GM20431 (cell line): ENCODE results near the gene KIF26A.

Source experiments
- in situ Hi-C: fragments of 300-500 bp; cut with MseI, MboI; formaldehyde crosslinking; loops from one replicate; pipeline ENCODE4 v1.15.0; 2020; ENCODE audit warnings: low sequenced_read_pairs; ENCODE audit not compliant: unreplicated experiment

KIF26A gene

DNA sequence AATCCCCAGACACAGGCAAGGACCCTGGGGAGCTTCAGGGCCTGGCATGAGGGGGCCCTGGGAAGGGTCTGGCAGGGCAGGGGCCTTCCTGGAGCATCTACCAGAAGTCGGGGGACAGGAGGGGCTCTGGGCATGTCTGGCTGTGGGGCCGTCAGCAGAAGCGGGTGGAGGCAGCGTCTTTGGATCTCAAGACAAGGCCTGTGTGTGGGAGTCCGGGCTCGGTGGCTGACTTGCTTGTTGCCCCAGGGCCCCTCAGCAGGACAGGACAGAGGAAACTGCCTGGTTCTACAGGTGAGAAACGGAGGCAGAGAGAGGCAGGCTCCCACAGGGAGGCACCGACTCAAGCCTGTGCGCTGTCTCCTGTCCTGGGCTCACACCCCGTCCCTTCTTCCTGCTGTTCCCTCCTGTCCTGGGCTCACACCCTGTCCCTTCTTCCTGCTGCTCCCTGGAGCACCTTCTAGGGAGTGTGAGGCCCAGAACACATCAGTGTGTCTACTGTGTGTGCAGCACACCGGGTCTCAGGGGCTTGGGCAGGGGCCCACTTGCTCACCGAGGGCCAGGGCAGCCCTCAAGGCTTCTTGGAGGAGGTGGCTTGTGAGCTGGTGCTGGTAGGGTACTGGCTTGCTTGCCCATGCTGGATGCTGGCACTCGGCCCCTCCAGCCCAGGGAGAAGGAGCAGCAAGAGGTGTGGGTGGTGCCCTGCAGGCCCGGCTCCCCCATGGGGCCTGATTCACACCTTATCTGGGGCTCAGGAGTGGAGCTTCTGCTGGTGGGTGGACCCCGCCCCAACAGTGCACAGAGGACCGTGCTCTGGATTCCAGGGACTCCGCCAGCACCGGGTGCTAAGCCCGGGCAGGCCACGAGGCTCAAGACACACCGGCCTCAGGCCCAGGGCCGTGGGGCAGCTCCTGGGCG is 38.0 kb upstream of the KIF26A start:
- in situ Hi-C loops: no loop called here

DNA sequence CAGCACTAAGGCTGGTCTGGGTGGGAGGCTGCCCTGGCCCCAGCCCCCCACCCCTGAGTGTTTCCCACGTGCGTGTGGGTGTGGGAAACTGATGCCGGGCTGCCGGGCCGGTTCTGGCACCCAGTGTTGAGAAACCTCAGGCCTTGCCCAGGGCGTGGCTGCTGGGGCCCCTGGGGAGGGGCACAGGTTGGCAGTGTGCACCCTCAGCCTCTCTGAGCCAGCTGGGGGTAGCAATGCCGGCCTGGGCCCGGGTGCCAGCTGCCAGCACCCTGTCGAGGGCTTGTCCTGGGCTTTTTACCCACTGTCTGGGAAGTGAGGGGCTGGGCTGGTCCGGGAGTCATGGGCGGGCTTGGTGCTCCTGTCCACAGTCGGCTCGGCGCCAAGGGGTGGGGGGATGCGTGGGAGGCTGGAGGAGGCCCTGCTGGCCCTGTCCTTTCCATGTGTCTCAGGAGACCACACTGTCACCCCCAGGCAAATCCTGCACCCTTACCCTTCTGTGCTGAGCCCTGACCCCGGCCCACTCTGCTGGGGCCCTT is 37.2 kb upstream of the KIF26A start:
- in situ Hi-C loops: no loop called here

DNA sequence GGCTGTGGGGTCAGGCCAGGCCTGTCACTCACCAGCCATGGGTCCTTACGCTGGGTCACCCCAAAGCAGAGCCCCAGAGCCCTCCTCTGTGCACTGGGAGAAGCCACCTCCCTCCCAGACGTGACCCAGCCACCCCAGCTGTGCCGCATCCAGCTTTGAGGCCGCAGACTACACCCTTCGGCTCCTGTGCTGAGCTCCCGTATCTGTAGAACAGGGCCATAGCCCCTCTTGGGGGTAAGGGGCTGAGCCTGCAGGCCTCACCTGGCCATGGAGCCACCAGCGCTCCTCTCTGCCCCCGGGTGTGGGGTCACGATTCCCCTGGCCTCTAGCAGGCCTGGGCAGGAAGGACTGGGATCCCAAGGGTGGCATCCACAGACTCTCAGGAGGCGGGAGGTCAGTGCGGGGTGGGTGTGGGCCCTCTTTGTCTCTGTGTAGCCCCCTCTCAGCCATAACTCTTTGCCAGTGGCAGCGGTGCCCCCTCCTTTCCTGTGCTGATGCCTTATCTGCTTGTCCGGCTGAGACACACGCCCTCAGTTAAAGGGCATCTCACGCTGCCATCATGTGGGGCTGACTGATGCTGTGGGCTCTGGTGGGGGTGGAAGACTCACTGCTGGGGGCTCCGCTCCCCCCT is 36.6 kb upstream of the KIF26A start:
- in situ Hi-C loops: no loop called here

DNA sequence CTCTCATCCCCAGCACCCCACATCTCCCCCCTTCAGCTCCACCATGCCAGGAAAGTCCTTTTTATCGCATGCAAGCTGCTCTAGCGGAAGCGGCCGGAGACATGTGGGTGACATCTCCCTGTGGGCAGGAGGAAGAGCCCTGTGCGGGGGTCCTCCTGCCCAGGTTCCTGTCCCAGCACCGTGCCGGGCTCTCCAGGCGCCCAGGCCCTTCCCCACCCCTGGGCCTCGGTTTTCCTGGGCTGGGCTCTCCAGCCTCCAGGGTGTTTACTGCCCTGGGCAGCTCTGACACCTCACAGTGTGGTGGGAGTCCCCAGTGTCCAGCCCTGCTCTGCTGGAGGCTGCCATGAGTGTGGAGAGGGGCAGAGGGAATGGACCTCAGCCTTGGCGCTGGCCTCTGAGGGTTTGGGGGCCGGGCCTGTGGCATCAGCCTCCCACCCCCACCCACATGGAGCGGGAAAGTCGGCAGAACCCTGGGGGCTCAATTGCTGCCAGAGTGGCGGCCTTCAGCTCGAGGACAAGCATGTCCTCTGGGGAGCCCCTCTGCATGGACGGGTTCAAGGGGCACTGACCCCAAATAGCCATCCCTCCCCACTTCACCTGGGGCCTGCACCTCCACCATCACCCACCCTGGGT is 36.0 kb upstream of the KIF26A start:
- in situ Hi-C loops: no loop called here

DNA sequence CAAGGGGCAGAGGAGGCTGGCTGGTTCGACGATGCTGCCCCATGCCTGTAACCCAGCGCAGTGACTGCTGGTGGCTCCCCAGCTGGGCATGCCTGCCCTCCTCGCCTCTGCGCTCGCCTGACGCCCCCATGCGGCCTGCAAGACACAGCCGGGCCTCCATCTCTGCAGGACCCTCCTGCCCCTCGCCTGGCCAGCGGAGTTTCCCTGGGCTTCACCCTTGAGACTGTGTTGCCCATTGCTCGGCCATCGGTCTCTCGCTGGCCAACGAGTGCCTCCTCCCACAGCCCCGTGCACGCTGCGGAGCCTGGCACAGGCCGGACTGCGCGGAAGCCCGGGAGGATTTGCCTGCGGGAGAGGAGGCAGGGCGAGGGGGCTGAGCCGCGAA is 35.3 kb upstream of the KIF26A start:
- in situ Hi-C loops: no loop called here

DNA sequence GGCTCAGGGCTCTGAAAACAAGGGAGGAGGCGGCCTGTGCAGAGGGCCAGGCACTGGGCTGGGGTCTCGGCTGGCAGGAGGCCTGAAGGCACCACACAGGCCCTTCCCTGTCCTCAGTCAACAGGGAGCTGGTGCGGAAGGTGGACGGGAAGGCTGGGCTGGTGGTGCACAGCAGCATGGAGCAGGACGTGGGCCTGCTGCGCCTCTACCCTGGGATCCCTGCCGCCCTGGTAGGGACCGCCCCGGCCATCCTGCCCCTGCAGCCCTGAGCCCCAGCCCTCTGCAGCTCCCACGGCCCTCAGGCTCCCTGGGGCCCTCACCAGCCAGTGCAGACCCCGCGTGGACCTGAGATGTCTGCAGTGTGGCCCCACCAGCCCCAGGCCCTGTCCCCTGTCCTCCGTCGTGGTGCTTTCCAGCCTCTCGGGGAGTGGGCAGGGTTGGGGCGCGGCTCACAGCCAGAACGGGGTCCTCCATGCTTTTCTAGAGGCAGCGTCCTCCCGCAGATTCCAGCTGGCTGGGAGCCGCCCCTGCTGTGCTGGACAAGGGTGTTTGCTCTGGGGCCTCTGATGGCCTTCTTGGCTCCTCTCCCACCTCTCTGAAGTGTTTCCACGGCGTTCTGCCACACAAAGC is 34.8 kb upstream of the KIF26A start:
- in situ Hi-C loops: no loop called here

DNA sequence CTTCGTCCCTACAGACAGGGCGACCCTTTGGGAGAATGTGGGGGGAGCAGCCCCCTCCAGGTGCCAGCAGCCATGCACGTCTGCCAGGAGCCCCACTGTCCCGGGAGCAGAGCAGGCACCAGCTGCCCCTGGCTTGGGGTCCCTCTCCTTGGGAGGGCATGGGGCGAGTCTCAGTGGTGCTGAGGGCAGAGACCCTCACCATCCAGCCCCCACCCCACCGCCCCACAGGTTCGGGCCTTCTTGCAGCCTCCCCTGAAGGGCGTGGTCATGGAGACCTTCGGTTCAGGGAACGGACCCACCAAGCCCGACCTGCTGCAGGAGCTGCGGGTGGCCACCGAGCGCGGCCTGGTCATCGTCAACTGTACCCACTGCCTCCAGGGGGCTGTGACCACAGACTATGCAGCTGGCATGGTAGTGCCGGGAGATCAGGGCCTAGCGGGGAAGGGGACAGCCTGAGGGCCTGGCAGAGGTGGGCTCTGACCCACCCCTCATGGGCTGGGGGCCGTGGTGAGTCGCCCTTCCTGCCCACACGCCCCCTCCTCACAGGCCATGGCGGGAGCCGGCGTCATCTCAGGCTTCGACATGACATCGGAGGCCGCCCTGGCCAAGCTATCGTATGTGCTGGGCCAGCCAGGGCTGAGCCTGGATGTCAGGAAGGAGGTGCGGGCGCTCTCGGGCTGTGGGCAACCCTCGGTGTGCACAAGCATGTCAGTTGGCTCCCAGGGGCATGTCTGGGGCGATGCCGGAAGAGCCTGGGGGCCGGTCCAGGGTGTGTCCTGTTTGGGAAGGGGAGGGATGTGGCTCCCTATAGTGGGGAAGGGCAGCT is 34.1 kb upstream of the KIF26A start:
- in situ Hi-C loops: no loop called here

DNA sequence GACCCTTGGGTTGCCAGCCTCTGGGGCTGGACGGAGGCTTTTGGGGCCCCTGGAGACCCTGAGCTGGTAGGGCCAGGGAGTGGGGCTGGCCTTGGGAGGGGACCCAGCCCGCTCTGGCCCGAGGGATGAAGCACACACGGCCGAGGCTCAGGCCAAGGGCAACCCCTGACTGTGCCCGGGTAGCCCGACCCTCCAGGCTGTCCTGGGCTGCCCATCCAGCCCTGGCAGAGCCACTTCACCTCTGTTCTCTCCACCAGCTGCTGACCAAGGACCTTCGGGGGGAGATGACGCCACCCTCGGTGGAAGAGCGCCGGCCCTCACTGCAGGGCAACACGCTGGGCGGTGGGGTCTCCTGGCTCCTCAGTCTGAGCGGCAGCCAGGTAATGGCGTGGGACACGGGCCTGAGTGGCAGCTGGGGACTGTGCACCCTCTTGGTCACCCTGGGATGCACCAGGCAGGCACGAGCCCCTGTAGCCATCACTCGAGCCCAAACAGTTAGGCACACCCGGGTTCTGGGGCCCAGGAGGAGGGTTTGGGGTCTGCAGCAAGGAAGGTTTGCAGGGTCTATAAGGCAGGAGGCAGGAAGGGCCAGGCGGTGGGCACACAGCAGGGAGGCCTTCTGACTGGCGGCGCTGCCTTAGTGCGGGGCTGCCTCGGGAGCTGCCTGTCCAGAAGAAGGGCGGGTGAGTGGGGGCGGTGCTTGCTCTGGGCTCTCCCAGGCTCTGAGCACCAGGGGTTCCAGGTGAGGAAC is 33.1 kb upstream of the KIF26A start:
- in situ Hi-C loops: no loop called here

DNA sequence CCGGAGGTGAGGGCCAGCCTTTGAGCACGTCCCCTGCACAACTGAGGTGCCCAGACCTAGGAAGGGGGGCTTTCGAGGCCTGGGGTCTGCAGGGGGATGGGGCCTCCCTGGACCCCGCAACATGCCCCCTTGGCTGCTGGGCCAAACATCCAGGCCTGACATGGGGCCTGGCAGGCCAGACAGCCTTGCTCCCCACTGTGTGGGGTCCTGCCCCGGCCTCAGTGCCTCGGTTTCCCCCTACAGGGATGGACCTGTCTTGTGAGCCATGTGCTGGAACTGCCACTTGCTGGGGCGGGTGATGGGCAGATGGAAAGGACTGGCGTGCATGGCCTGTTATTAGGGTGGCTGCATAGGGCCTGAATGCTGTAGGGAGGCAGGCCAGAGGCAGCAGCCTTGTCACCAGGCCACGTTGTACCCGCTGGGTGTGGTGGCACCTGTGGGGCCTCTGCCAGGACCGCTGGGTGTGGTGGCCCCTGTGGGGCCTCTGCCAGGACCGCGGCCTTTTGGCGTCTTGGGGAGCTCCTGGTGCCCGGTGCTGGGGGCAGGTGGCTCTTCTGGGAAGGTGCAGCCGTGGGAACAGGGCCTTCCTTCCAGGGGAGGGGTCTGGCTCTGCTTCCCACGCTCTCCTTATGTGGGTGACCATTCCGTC is 32.4 kb upstream of the KIF26A start:
- in situ Hi-C loops: no loop called here

DNA sequence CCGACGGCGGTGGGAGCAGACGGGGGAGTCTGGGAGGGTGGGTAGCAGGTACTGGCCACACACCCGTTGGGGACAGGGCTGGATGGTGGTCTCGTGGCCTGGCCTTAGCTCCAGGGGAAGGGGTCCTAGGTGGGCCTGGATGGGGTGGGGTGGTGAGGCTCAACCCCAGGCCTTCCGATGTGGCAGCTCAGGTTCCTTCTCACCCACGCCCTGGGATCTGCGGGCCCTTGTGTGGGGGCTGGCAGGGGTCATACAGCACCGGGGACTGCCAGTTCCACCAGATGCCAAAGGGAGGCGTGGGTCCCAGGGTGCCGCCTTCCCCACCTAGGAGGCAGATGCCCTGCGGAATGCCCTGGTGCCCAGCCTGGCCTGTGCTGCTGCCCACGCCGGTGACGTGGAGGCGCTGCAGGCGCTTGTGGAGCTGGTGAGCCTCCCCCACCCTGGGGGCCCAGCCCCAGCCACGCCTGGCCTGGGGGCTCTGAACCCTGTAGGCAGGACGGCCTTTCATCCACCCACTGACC is 31.9 kb upstream of the KIF26A start:
- in situ Hi-C loops: no loop called here

DNA sequence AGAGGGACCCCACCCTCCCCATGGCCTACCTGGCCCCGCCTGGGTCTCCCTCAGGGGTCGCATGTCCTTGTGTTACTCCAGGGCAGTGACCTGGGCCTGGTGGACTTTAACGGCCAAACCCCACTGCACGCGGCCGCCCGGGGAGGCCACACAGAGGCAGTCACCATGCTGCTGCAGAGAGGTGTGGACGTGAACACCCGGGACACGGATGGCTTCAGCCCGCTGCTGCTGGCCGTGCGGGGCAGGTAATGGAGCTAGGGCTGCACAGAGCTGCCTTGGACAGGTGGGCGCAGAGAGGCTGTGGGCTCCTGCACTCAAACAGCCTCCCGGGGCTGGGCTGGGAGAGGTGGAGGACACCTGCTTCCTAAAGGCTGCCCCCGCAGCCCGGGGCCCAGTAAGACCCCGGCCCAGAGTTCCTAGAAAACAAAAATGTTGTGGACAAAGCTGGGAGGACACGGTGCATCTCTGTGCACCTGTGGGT is 31.2 kb upstream of the KIF26A start:
- in situ Hi-C loops: no loop called here

DNA sequence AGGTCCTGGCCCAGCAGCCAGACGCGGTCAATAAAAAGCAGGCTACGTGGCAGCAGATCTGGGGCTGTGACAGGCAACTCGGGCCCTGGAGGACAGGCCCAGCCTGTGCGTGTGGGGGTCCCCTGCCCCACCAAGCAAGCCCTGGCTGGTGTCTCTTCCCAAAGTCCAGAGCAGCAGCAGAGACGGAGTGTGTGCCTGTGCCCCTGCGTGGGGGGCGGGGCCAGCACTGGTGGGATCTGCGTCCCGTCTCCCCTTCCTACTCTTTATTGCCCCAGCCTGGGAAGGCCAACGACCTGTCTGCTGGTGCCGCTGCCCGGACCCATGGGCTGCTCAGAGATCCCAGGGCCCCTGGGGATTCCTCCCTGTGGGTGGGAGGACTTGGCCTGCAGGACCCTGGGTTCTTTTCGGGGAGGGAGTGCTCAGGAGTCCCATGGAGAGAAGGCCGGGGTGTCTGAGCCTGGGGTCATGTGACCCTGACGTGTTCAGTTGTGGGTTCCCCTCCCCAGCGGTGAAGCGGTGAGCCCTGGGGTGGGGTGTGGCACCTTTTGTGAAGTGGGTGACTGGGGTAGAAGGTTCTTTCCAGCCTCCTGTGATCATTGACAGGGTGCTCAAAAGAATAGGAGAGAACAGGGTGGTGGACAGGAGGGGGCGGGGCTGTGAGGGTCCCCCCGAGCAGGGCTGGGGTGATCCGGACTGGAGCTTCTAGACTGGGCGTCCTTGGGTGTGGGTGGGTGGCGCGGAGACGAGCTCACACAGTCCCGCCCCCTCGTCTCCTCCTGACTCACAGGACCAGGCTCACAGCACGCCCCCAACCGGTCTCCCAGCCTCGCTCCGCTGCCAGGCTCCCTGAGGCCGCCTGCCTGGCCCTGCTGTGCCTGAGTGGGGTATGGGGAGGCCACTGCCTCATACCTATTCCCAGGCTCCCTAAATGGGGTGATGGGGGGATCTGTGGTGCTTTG is 30.5 kb upstream of the KIF26A start:
- in situ Hi-C loops: no loop called here

DNA sequence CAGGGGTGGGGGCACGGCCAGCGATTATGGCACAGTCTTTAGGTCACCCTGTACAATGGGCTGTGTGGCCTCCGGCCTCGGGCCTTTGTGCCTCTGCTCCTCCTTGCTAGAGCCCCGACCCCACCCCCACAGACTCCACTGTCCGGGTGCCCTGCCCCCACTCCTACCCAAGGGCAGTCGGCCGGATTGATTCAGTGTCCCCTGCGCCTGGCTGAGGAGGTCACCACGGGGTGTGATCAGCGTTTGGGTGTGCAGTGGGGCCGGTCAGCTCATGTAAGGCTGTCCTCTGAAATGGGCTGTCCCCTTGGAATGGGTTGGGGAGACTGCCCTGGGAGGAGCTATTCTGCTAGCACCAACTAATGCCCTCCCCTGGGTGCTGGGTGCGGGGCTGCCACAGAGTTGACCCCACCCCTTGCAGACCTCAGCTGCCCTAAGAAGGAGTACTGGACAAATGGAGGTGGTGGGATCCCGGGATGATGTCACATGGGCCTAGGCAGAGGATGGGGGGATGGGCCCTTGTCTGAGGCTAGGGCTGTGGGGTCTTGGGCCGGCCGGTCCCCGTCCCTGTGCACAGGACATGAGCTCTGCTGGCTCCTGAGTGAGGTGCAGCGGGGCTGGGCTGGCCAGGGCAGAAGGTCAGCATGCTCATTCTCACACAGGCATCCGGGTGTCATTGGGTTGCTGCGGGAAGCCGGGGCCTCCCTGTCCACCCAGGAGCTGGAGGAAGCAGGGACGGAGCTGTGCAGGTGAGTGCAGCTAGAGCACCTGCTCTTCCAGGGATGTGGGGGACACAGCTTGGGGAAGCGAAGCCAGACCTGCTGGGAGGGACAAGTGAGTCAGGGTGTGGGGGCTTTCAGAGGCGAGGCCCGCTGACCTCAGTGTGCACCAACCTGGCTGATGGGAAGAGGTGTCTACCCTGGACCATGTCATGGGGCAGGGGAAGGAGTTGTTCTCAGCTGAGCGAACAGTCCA is 29.5 kb upstream of the KIF26A start:
- in situ Hi-C loops: no loop called here

DNA sequence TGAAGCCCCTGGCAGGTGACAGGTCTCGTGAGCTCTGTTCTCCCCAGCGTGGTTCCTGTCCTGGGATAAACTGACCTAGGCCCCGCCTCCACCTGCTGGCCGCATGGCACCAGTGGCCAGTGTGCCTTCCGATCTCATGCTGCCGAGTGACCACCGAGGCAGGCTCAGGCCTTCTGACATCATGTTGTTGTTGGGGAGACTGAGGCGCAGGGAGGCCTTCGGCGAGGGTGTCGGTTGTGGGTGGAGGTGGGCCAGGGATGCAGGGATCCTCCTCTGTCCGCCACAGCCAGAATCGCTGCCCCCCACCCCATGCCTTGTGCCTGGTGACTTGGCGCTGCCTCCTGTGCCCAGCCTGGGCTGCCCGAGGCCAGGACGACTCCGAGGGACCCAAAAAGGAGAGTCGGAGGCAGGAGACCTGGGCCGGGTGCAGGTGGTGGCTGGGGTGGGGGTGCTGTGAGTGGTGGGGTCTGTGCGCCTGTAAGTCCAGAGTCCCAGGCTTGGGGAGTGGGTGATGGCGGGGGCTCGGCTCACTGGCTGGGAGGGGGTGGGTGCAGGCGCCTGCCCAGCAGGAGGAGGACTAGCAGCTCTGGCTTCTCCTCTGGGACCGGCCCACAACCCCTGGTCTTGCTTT is 28.5 kb upstream of the KIF26A start:
- in situ Hi-C loops: no loop called here

DNA sequence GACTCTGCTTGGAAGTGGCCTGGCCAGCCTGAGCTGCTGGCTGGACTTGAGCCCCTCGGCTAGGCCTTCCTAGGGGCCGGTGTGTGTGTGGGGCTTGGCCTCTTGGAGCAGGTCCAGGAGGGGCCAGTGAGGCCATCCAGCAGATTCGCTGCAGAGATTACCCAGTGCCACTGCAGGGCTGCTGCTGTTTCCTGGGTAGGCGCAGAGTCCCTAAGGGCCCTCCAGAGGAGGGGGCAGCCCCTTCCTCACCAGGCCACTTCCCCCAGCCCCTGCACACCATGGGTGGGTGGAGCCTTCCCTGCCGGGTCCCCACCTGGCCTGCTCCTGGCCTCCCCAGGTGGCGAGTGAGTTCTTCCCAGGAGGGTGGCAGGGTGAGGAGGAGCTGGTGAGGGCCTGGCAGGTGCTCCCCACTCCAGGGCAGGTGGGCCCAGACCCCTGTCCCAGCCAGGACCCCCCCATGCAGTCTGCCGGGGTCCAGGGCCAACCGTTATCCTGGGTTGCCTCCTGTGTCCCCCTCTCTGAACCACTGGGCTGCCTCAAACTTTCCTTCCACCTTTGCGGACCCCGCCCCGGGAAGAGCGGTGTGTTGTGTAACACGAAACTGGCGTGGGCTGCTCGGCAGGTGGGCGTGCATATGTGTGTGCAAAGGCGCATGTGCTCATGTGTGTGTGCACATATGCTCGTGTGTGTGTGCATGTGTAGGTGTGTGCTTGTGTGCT is 27.7 kb upstream of the KIF26A start:
- in situ Hi-C loops: no loop called here
